Gastrocnemius medialis (tissue), 4 donors: ENCODE results near the gene SULF2. TPM values are rescaled to one million over a fixed set of nuclear protein-coding genes. Genes with fewer than 3 reads are reported as not detected.

Source experiments
- ATAC-seq, 2 donors: fragments of 150-250 bp; one replicate each; pipeline ENCODE4 v1.9.1; 2016
- DNase-seq, 2 donors: peaks; one replicate each; pipeline ENCODE4 v3.0.0-alpha.2; 2019
- H3K27ac ChIP-seq, 4 donors: fragments of 200-600 bp; sonication (generic); 1 replicate in 1 of 4; 2 replicates in 3 of 4; pipeline ENCODE4 v1.5.1; 2016 to 2018; ENCODE audit warnings: mild to moderate bottlenecking in 2 of 4, moderate library complexity in 1 of 4
- H3K27me3 ChIP-seq, 3 donors: fragments of 200-600 bp; sonication (generic) in 2 of 3; 1 replicate in 1 of 3; 2 replicates in 2 of 3; pipeline versions ENCODE4 v1.5.1 to v1.6.0; 2016 to 2019; ENCODE audit warnings: mild to moderate bottlenecking in 1 of 3, moderate library complexity in 1 of 3
- H3K36me3 ChIP-seq, 2 donors: fragments of 200-600 bp; sonication (generic) in 1 of 2; one replicate each; pipeline ENCODE4 v1.5.1; 2017 to 2018
- H3K4me1 ChIP-seq, 2 donors: fragments of 200-600 bp; sonication (generic) in 1 of 2; one replicate each; pipeline ENCODE4 v1.5.1; 2016 to 2017; ENCODE audit warnings: mild to moderate bottlenecking in 2 of 2
- H3K4me3 ChIP-seq, 4 donors: fragments of 200-600 bp; sonication (generic) in 3 of 4; 1 replicate in 1 of 4; 2 replicates in 3 of 4; pipeline ENCODE4 v1.5.1; 2016 to 2019; ENCODE audit warnings: mild to moderate bottlenecking in 2 of 4
- H3K9me3 ChIP-seq, 3 donors: fragments of 200-600 bp; sonication (generic) in 2 of 3; 1 replicate in 1 of 3; 2 replicates in 2 of 3; pipeline ENCODE4 v1.5.1; 2016 to 2019
- CTCF ChIP-seq, 5 experiments: fragments of 450-650 bp in 3 of 5; fragments of 200-600 bp in 2 of 5; sonication (generic) in 2 of 5; IDR thresholded peaks in 4 of 5; conservative IDR thresholded peaks in 1 of 5; 1 replicate in 4 of 5; 2 replicates in 1 of 5; pipeline ENCODE4 v1.5.1; 2016 to 2019; ENCODE audit warnings: antibody characterized with exemption in 5 of 5, mild to moderate bottlenecking in 3 of 5, moderate library complexity in 3 of 5
- POLR2A ChIP-seq, 2 donors: fragments of 450-650 bp; IDR thresholded peaks; one replicate each; pipeline ENCODE4 v1.6.1; 2017; ENCODE audit warnings: antibody characterized with exemption in 2 of 2, mild to moderate bottlenecking in 2 of 2, moderate library complexity in 2 of 2
- in situ Hi-C, 4 donors: fragments of 200-750 bp; cut with MboI; loops; one replicate each; pipeline versions ENCODE4 v1.15.0 to v1.8.0; 2017; ENCODE audit warnings: low sequenced_read_pairs in 4 of 4
- intact Hi-C: fragments of 100-400 bp; cut with DNase I; formaldehyde crosslinking; loops from one replicate; pipeline ENCODE4 v1.15.1; 2023; ENCODE audit warnings: low total_unique reads
- total RNA-seq, 4 donors: library from RNA; depleted of rRNA; stranded (reverse); fragments of >200 nt; gene quantifications; one replicate each; pipeline versions ENCODE4 v1.1.0 to v1.2.3, GENCODE V29; 2016

Gene SULF2
- total RNA-seq, 4 donors from 2014 or later = 9.8 to 18.8 (median 16.8) TPM

- ATAC-seq = no peak
- Histone ChIP-seq H3K27ac (no peak overlapping the region), H3K4me3 (no peak overlapping the region), H3K36me3 (peaks cover 0 to 2% of the 10 kb centered on the region in 2 donors), H3K27me3 (no peaks in the 10 kb centered on the region), H3K9me3 (peaks cover 0 to 19% (median 11%) of the 10 kb centered on the region in 3 donors), H3K4me1 (no peaks in the 10 kb centered on the region)
- TF ChIP-seq POLR2A (IDR thresholded peaks at IDR 0.05) = no peak
- TF ChIP-seq CTCF (IDR thresholded peaks at IDR 0.05 in 4 of 5, conservative IDR thresholded peaks at IDR 0.05 in 1 of 5) = no peak
- in situ Hi-C loops (no loop called here), intact Hi-C loops (no loop called here)
- DNase-seq = no peak
These were observed 91.1 kb downstream of the SULF2 start for GRCh38 chr20:47694021-47694818.

GRCh38 chr20:47691625-47692024 is 93.7 kb downstream of the SULF2 start:
- H3K4me1 ChIP-seq = no peaks in the 10 kb centered on the region
- no peak overlapping the region for H3K27ac ChIP-seq
- peaks cover 0 to 6% of the 10 kb centered on the region in 2 donors for H3K36me3 ChIP-seq
- TF ChIP-seq CTCF (IDR thresholded peaks at IDR 0.05 in 4 of 5, conservative IDR thresholded peaks at IDR 0.05 in 1 of 5) = no peak
- no peak for TF ChIP-seq POLR2A (IDR thresholded peaks at IDR 0.05)
- H3K27me3 ChIP-seq = no peaks in the 10 kb centered on the region
- intact Hi-C loops = no loop called here
- in situ Hi-C loops = no loop called here
- ATAC-seq = no peak
- no peak for DNase-seq
- H3K9me3 ChIP-seq = peaks cover 0 to 19% (median 11%) of the 10 kb centered on the region in 3 donors
- H3K4me3 ChIP-seq = no peak overlapping the region

- no peaks in the 10 kb centered on the region for H3K27me3 ChIP-seq
- in situ Hi-C loops (loop anchor here in 1 of 4 donors (10.0 kb wide), 1 partner anchor 925 kb away; no protein-coding TSS in a partner anchor), intact Hi-C loops (no loop called here)
- no peak overlapping the region for H3K4me3 ChIP-seq
- H3K36me3 ChIP-seq = peaks cover 0 to 6% of the 10 kb centered on the region in 2 donors
- TF ChIP-seq CTCF (IDR thresholded peaks at IDR 0.05 in 4 of 5, conservative IDR thresholded peaks at IDR 0.05 in 1 of 5) (no peak), POLR2A (IDR thresholded peaks at IDR 0.05) (no peak)
- H3K9me3 ChIP-seq = peaks cover 0 to 19% (median 11%) of the 10 kb centered on the region in 3 donors
- ATAC-seq = no peak
- H3K27ac ChIP-seq = no peak overlapping the region
- no peaks in the 10 kb centered on the region for H3K4me1 ChIP-seq
- DNase-seq = no peak
These were observed 95.5 kb downstream of the SULF2 start for GRCh38 chr20:47689731-47690130.

DNA sequence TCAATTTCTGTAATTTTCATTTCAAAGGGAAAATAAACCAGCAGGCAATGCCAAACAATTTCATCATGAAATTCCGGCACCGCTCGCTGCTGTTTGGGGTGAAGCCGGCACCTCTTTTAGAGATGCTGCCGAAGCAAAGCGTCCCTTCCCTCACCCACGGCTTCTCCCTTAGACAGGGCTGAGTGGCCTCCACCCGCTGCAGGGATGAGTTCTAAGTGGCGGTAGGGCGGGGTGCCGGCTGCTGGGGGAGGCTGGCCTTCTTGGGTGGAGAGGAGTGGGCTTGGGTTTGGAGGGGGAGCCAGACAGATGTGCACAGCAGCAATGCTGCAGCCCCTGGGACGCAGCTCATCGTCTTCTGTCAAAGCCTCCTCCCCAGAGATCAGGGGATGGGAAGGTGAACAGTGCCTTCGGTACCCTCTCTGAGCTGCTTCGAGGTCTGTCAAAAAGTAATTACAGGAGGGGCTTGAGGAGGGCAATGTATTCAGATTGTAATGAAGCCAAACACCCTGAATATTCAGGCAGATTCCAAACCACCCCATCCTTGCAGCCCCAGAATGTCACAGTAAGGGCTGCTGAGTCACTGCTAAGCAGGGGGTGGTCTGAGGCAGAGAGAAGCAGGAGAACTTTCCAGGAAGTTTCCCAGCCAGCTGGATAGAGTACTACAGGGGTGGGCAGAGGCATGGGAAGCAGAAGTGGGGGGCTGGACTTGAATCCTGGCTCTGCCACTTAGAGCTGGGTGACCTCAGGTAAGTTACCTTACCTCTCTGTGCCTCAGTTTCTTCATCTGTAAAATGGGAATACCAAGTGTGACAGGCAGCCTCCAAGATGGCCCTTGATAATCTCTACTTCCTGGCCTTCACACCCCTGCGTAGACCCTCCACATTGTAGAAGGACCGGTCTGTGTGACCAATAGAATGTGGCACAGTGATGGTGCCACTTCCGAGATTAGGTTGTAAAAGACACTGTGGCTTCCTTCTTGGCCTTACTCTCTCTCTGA is 96.6 kb downstream of the SULF2 start:
- peaks cover 0 to 19% (median 11%) of the 10 kb centered on the region in 3 donors for H3K9me3 ChIP-seq
- no peaks in the 10 kb centered on the region for H3K4me1 ChIP-seq
- no peak overlapping the region for H3K4me3 ChIP-seq
- ATAC-seq (no peak), DNase-seq (no peak)
- H3K27ac ChIP-seq = no peak overlapping the region
- in situ Hi-C loops (loop anchor here in 1 of 4 donors (10.0 kb wide), 1 partner anchor 926 kb away; no protein-coding TSS in a partner anchor), intact Hi-C loops (no loop called here)
- H3K27me3 ChIP-seq = no peaks in the 10 kb centered on the region
- no peak for TF ChIP-seq CTCF (IDR thresholded peaks at IDR 0.05 in 4 of 5, conservative IDR thresholded peaks at IDR 0.05 in 1 of 5)
- peaks cover 0 to 6% of the 10 kb centered on the region in 2 donors for H3K36me3 ChIP-seq
